ENCODE data around the gene COLEC12. TPM values are rescaled to one million over a fixed set of nuclear protein-coding genes. Genes with fewer than 3 reads are reported as not detected.

The COLEC12 gene
- total and polyA plus RNA-seq, 10 of the 15 experiments (the other 5 are each of a cell fraction or from before 2014, with no cell fraction given): 0.04 to 0.05 TPM; not detected in 8

DNA sequence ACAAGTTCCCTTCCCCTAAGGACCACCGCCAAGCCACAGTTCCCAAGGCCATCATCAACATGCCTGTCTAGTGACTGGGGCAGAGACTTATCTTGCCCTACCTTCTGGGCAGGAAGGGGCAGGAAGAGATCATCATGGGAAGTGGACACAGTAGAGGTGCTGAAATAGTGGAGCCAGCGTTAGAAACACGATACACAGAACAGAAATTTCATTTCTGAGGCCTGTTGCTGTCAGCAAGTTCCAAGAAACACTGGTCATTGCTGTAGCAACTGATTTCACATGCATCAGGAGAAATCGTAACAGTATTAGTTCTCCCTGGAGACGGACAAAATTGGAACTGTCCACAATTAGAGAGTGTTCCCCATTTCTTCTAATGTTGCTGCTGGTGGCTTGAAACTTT, 83.0 kb downstream of the COLEC12 start:
- ATAC-seq: no peak
- H3K9me3 ChIP-seq (replicated peaks; ENCODE audit: control insufficient read depth, insufficient read depth, low read length): no peaks in the 10 kb centered on the region
- intact Hi-C loops (cut with micrococcal nuclease; ENCODE audit: unreplicated experiment) (no loop called here), in situ Hi-C loops (cut with MboI) (no loop called here)
- POLR2A ChIA-PET: no interaction called here
- no peaks in the 10 kb centered on the region for H3K79me2 ChIP-seq (ENCODE audit: control insufficient read depth, insufficient read depth, low read length)
- WGBS (ENCODE audit: insufficient coverage, insufficient replicate concordance, low lambda C conversion rate, missing lambda C conversion rate): 43% methylated on average over 5 of the region's 5 CpGs
- no peak for FAIRE-seq
- SMC1A ChIA-PET (ENCODE audit: uncharacterized antibody, unreplicated experiment): no interaction called here
- H3K9ac ChIP-seq (ENCODE audit: control insufficient read depth, insufficient read depth, low read length): no peak overlapping the region
- no peaks in the 10 kb centered on the region; a peak in 1 of 4 replicates for H3K27me3 ChIP-seq (replicated peaks in 1 of 2; ENCODE audit: control insufficient read depth in 2 of 2, insufficient read depth in 2 of 2, low read length in 1 of 2)
- RAD21 ChIA-PET (ENCODE audit: unreplicated experiment): no interaction called here
- no peak overlapping the region for H3K4me3 ChIP-seq
- TF ChIP-seq, protein P1, sequence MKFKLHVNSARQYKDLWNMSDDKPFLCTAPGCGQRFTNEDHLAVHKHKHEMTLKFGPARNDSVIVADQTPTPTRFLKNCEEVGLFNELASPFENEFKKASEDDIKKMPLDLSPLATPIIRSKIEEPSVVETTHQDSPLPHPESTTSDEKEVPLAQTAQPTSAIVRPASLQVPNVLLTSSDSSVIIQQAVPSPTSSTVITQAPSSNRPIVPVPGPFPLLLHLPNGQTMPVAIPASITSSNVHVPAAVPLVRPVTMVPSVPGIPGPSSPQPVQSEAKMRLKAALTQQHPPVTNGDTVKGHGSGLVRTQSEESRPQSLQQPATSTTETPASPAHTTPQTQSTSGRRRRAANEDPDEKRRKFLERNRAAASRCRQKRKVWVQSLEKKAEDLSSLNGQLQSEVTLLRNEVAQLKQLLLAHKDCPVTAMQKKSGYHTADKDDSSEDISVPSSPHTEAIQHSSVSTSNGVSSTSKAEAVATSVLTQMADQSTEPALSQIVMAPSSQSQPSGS (IDR thresholded peaks at IDR 0.05; ENCODE audit: low read length): no peak
- no peak for TF ChIP-seq MTA2 (IDR thresholded peaks at IDR 0.05; ENCODE audit: low read depth)
- TF ChIP-seq WRNIP1 (IDR thresholded peaks at IDR 0.05; ENCODE audit: borderline replicate concordance, low read depth, low read length): no peak
- TF ChIP-seq RFX5 (IDR thresholded peaks at IDR 0.05; ENCODE audit: low read depth, low read length): no peak
- TF ChIP-seq, protein P2, sequence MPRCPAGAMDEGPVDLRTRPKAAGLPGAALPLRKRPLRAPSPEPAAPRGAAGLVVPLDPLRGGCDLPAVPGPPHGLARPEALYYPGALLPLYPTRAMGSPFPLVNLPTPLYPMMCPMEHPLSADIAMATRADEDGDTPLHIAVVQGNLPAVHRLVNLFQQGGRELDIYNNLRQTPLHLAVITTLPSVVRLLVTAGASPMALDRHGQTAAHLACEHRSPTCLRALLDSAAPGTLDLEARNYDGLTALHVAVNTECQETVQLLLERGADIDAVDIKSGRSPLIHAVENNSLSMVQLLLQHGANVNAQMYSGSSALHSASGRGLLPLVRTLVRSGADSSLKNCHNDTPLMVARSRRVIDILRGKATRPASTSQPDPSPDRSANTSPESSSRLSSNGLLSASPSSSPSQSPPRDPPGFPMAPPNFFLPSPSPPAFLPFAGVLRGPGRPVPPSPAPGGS (IDR thresholded peaks at IDR 0.05; ENCODE audit: borderline replicate concordance, insufficient read depth, low read depth, low read length, poor library complexity, severe bottlenecking): no peak
- no peak for TF ChIP-seq TCF7 (IDR thresholded peaks at IDR 0.05; ENCODE audit: borderline replicate concordance)
- TF ChIP-seq IKZF1 (conservative IDR thresholded peaks at IDR 0.05): no peak
- no peak for TF ChIP-seq SIN3A (IDR thresholded peaks at IDR 0.05; ENCODE audit: low read depth, low read length)
- TF ChIP-seq IRF4 (IDR thresholded peaks at IDR 0.05; ENCODE audit: low read depth, low read length): no peak
- TF ChIP-seq KAT2A (conservative IDR thresholded peaks at IDR 0.05; ENCODE audit: control insufficient read depth, low read depth, low read length): no peak
- TF ChIP-seq, protein P3, sequence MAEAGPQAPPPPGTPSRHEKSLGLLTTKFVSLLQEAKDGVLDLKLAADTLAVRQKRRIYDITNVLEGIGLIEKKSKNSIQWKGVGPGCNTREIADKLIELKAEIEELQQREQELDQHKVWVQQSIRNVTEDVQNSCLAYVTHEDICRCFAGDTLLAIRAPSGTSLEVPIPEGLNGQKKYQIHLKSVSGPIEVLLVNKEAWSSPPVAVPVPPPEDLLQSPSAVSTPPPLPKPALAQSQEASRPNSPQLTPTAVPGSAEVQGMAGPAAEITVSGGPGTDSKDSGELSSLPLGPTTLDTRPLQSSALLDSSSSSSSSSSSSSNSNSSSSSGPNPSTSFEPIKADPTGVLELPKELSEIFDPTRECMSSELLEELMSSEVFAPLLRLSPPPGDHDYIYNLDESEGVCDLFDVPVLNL (IDR thresholded peaks at IDR 0.05; ENCODE audit: low read depth, low read length): no peak
- no peak for TF ChIP-seq SP1 (IDR thresholded peaks at IDR 0.05; ENCODE audit: low read depth, low read length)
- TF ChIP-seq, protein P4, sequence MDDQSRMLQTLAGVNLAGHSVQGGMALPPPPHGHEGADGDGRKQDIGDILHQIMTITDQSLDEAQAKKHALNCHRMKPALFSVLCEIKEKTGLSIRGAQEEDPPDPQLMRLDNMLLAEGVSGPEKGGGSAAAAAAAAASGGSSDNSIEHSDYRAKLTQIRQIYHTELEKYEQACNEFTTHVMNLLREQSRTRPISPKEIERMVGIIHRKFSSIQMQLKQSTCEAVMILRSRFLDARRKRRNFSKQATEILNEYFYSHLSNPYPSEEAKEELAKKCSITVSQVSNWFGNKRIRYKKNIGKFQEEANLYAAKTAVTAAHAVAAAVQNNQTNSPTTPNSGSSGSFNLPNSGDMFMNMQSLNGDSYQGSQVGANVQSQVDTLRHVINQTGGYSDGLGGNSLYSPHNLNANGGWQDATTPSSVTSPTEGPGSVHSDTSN (IDR thresholded peaks at IDR 0.05; ENCODE audit: insufficient replicate concordance, low read depth, low read length): no peak
- no peak for TF ChIP-seq MXI1 (IDR thresholded peaks at IDR 0.05; ENCODE audit: low read depth, low read length)
- TF ChIP-seq YBX1 (IDR thresholded peaks at IDR 0.05): no peak
- no peak for TF ChIP-seq FOXM1 (IDR thresholded peaks at IDR 0.05; ENCODE audit: low read depth, low read length)
- TF ChIP-seq STAT1 (conservative IDR thresholded peaks at IDR 0.05): no peak
- CTCF ChIA-PET: no interaction called here
- no peak overlapping the region for H2AFZ ChIP-seq (ENCODE audit: control insufficient read depth, low read depth, low read length)
- BruUV-seq (replicated peaks): no TSS peak
- H3K36me3 ChIP-seq (ENCODE audit: control insufficient read depth in 2 of 2, insufficient read depth in 2 of 2, low read length in 1 of 2): no peaks in the 10 kb centered on the region
- H3K27ac ChIP-seq (ENCODE audit: control insufficient read depth, insufficient read depth): no peak overlapping the region
- H3K4me1 ChIP-seq (ENCODE audit: control insufficient read depth, insufficient read depth, low read length): no peaks in the 10 kb centered on the region
- no peak overlapping the region for H3K4me2 ChIP-seq (ENCODE audit: control insufficient read depth, insufficient read depth)
- H4K20me1 ChIP-seq (ENCODE audit: control insufficient read depth, insufficient read depth): no peaks in the 10 kb centered on the region
- DNase-seq (ENCODE audit: low read depth, low spot score): no peak

Measured in GM12878 (cell line).